GM13977 (cell line): ENCODE measurements around the gene SP4.

Source experiments
- DNase-seq: peaks from one replicate; pipeline ENCODE4 v3.0.0; 2012; ENCODE audit warnings: low spot score
- in situ Hi-C: fragments of 300-500 bp; cut with MboI; formaldehyde crosslinking; loops from one replicate; pipeline ENCODE4 v1.12.0; 2022; ENCODE audit warnings: low sequenced_read_pairs, low pct_unique_long_range_greater_than_20kb, mixed read lengths, inconsistent platforms; ENCODE audit not compliant: unreplicated experiment
- TF ChIP-seq, protein P1 (sequence below): IDR thresholded peaks from 2 replicates; pipeline ENCODE4 v1.5.1; 2012; ENCODE audit warnings: mild to moderate bottlenecking, control low read depth; ENCODE audit not compliant: insufficient read depth; ENCODE audit errors: extremely low read depth, missing control alignments

SP4 gene

GRCh38 chr7:21544715-21545114, 116.8 kb downstream of the SP4 start:
- TF ChIP-seq, protein P1, sequence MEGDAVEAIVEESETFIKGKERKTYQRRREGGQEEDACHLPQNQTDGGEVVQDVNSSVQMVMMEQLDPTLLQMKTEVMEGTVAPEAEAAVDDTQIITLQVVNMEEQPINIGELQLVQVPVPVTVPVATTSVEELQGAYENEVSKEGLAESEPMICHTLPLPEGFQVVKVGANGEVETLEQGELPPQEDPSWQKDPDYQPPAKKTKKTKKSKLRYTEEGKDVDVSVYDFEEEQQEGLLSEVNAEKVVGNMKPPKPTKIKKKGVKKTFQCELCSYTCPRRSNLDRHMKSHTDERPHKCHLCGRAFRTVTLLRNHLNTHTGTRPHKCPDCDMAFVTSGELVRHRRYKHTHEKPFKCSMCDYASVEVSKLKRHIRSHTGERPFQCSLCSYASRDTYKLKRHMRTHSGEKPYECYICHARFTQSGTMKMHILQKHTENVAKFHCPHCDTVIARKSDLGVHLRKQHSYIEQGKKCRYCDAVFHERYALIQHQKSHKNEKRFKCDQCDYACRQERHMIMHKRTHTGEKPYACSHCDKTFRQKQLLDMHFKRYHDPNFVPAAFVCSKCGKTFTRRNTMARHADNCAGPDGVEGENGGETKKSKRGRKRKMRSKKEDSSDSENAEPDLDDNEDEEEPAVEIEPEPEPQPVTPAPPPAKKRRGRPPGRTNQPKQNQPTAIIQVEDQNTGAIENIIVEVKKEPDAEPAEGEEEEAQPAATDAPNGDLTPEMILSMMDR = no peak
- in situ Hi-C loops = no loop called here
- no peak for DNase-seq

DNA sequence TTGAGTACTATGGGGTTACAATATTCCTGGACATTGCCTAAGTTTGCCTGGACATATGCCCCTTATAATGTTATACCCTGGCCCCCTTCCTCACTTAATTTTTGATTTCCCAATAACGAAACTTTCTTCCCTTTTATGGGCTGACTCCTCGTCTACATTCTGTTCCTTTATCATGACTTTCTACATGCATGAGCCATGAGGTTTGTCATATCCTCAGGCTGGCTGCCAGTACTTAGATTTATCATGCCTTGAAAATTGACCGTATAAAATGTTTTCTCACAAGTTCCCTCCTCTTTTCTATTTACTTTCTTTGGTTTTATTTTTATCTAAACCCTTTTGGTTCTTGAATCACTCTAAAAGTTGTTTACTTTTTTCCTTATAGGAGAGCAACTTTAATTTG, 119.6 kb downstream of the SP4 start:
- in situ Hi-C loops = no loop called here
- TF ChIP-seq, protein P1 = no peak

DNA sequence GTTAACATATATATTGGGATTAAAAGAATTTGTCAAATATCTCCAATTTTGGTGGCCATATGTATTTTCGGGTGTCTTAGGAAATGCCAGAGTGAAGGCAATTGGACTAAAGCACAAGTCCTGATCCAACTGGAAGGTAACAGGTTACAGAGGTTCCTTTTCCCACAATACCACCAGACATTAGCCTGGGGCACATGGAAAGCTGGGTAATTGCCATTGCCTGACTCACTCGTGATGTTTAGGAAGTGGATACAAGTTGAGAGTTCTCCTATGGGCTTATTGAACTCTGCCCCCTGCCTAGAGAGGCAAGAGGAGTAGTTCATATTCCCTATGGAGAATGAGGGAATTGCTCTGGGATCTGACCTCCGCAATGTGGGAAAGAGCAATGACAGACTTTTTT, 120.6 kb downstream of the SP4 start:
- TF ChIP-seq, protein P1 = no peak
- in situ Hi-C loops = no loop called here
- DNase-seq = no peak

More for the DNA sequence above, 119.6 kb downstream of the SP4 start:
- DNase-seq = no peak

GRCh38 chr7:21550076-21550475, 122.2 kb downstream of the SP4 start:
- TF ChIP-seq, protein P1 = no peak
- in situ Hi-C loops = no loop called here
- DNase-seq = no peak

- TF ChIP-seq, protein P1 = peak; percentile 2
- in situ Hi-C loops = no loop called here
- DNase-seq = no peak
Observed at GRCh38 chr7:21550821-21551531, 123.1 kb downstream of the SP4 start.

GRCh38 chr7:21562385-21562784, 134.5 kb downstream of the SP4 start:
- in situ Hi-C loops = no loop called here
- TF ChIP-seq, protein P1 = no peak
- no peak for DNase-seq
